WTC11 (cell line): ENCODE measurements around the gene ALK.

Experiments
- CREM ChIP-seq: sonication (generic); formaldehyde crosslinking; IDR thresholded peaks from 2 replicates; pipeline ENCODE4 v1.8.1; 2022; ENCODE audit warnings: mild to moderate bottlenecking, missing genetic modification reagents, moderate library complexity
- NR1H2 ChIP-seq: sonication (generic); formaldehyde crosslinking; IDR thresholded peaks from 2 replicates; pipeline ENCODE4 v1.9.0; 2021; ENCODE audit warnings: mild to moderate bottlenecking, moderate library complexity, missing genetic modification reagents
- USF2 ChIP-seq: sonication (generic); formaldehyde crosslinking; IDR thresholded peaks from 2 replicates; pipeline ENCODE4 v1.8.1; 2023; ENCODE audit warnings: mild to moderate bottlenecking, missing genetic modification reagents, moderate library complexity
- TF ChIP-seq, protein P1 (sequence below): fragments of 200-600 bp; IDR thresholded peaks from 2 replicates; pipeline ENCODE4 v1.8.0; 2022; ENCODE audit warnings: antibody characterized with exemption
- TF ChIP-seq, protein P2 (sequence below): sonication (generic); formaldehyde crosslinking; IDR thresholded peaks from 2 replicates; pipeline ENCODE4 v1.8.0; 2023; ENCODE audit warnings: missing genetic modification reagents

GRCh38 chr2:29201979-29202378 is 719.4 kb downstream of the ALK start:
- TF ChIP-seq USF2 (CRISPR knock-in tag), result no peak
- TF ChIP-seq CREM (CRISPR knock-in tag), result no peak
- TF ChIP-seq, protein P1, sequence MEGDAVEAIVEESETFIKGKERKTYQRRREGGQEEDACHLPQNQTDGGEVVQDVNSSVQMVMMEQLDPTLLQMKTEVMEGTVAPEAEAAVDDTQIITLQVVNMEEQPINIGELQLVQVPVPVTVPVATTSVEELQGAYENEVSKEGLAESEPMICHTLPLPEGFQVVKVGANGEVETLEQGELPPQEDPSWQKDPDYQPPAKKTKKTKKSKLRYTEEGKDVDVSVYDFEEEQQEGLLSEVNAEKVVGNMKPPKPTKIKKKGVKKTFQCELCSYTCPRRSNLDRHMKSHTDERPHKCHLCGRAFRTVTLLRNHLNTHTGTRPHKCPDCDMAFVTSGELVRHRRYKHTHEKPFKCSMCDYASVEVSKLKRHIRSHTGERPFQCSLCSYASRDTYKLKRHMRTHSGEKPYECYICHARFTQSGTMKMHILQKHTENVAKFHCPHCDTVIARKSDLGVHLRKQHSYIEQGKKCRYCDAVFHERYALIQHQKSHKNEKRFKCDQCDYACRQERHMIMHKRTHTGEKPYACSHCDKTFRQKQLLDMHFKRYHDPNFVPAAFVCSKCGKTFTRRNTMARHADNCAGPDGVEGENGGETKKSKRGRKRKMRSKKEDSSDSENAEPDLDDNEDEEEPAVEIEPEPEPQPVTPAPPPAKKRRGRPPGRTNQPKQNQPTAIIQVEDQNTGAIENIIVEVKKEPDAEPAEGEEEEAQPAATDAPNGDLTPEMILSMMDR, result no peak
- TF ChIP-seq NR1H2 (CRISPR knock-in tag), result no peak
- TF ChIP-seq, protein P2, sequence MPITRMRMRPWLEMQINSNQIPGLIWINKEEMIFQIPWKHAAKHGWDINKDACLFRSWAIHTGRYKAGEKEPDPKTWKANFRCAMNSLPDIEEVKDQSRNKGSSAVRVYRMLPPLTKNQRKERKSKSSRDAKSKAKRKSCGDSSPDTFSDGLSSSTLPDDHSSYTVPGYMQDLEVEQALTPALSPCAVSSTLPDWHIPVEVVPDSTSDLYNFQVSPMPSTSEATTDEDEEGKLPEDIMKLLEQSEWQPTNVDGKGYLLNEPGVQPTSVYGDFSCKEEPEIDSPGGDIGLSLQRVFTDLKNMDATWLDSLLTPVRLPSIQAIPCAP (CRISPR knock-in tag), result no peak
